Dermis microvascular lymphatic vessel endothelial cell (primary cell): ENCODE results near the gene POLD3. TPM values are rescaled to one million over a fixed set of nuclear protein-coding genes. Genes with fewer than 3 reads are reported as not detected.
"Not testable (repeated sequence)": the region's sequence is repeated elsewhere in the genome, so short reads cannot be mapped to it uniquely, and the experiment has no call there.

Experiments used
- DNase-seq, 2 donors: peaks; one replicate each; pipeline versions ENCODE4 v3.0.0 to v3.0.0-alpha.2; 2010; ENCODE audit warnings: low read depth in 2 of 2
- total RNA-seq: library from RNA; depleted of rRNA; stranded (reverse); fragments of >200 nt; gene quantifications from 2 replicates; pipeline ENCODE4 v1.2.1, GENCODE V29; 2014

POLD3 gene
- total RNA-seq, 1 donor from 2014 or later, result 9.1 TPM

DNA sequence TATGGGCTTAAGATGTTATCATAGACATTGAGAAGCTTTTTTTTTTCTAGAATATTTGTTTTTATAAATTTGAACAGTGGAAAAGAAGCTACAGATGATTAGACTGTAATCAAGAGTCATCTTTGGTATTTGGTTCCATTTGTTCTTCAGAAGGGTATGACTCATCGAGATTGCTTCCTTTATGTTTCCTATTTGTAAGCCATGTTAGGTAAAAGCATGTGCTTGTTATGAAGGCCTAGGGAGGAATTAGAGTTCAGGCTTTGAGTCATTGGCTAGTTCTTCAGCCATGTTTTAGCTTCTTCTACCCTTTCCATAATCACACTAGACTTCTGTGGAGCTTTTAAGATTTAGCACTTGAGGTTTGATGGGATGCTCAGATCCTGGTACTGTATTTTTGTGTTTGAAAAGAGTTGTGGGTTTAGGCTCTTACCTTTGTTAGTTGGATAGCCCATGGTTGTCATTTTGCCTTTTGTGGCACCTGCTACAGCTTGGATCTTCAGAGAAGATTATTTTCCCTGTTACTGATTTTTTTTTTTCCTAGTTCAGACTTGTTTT, 44.3 kb downstream of the POLD3 start:
- DNase-seq, result peak; percentile 18 to 87

DNA sequence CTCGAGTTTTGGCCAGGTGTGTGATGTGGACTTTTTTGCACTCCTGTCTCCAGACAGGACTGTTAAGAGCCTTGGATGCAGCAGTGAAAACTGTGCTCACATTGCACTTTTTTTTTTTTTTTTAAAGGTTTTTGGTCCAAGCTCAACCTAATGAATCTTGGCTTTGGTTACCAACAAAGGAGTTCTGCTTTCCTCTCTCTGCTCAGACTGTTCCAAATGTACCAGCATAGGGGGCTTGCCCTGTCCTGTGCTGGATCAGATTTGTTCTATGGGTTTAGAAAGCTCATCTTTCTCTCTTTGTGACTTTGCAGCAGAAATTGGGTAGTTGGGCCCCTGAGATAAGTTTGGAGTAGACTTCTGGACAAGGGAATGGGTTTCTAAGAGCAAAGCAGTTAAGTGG, 45.3 kb downstream of the POLD3 start:
- no peak for DNase-seq

DNA sequence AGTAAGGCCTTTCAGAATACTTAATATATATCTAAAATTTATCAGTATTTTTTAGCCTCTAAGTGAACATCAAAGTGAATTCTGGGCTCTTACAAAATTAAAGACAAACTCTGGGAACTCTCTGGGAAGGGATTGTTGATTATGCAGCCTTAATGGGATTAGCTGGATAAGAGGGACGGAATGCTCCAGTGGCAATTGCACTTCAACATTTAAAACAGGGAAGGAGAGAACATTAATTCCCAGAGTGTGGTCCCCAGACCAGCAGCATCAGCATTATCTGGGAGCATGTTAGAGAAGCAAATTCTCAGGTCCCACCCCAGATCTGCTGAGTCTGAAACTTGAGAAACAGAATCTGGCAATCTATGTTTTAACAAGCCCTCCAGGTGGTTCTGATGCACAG, 46.5 kb downstream of the POLD3 start:
- DNase-seq, result no peak

DNA sequence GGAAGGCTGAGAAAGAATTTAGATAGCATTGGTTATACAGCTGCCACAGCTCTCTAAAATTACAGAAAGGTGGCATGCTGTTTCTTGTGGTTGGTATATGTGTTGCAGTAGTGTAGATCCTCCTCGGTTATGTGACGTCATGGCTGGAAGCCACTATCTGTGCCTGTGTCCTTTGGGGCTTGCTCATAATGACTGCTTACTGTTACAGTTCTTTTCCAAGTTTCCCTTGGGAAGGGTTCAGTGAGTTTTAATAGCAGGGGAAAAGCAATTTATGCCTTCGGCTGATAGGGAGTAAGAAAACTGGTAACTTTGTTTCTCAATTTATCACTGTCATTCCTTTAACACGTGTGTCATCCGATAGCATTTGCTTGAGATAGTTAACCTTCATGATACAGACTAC, 47.2 kb downstream of the POLD3 start:
- DNase-seq, result no peak

DNA sequence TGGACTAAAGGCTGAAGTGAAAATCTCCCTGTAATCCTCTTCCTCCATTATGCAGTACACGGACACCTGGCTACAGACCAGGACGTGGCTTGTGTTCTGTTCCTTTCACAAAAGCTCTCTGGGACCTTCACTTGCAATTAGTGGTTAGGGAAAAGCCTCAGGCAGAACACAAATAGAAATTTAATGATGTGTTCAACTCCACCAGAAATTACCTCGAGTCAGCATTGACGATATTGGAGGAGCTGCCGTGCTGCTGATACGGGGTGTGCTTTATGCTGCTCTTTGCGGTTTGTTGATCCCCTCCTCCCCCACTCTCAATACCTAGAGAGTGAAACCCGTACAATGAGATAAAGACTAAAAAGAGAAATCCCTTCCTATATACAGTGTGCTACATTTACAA, 48.9 kb downstream of the POLD3 start:
- DNase-seq, result no peak

- no peak for DNase-seq
Observed at GRCh38 chr11:74641905-74642304, 49.5 kb downstream of the POLD3 start.

DNA sequence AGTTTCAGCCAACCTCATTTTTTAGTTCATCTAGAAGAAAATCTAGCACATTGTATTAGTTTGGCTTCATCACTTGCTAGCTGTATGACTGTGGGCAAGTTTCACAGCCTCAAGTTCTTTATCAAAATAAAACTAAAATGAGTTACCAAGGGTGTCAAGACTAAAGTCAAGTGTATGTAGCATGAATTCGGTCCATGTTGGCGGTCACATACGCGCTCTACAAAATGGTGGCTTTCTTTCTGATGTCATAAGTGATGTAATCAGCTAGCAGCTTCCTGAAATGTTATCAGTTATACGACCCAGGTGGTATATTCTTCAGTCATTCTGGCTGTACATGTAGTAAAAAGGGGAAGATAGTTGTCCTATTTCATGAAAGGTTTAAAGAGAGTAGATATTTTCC, 50.5 kb downstream of the POLD3 start:
- no peak for DNase-seq

GRCh38 chr11:74644081-74644480, 51.7 kb downstream of the POLD3 start:
- no peak for DNase-seq

DNA sequence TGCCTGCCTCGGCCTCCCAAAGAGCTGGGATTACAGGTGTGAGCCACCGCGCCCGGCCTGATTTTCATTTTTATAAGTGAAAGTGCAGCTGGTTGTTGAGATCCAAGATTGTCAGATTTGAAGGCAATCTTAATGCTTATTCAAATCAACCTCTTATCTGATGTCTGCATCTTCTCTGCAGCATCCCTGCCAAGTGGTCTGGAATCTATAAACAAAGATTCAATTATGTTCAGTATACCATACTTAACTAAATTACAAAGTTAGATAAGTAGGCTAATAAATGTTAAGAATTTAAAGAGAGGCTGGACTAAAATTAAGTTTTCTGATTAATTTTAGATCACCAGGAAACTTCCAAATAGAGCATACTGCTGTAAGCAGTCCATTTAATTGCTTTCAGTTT, 53.8 kb downstream of the POLD3 start:
- no peak for DNase-seq

DNA sequence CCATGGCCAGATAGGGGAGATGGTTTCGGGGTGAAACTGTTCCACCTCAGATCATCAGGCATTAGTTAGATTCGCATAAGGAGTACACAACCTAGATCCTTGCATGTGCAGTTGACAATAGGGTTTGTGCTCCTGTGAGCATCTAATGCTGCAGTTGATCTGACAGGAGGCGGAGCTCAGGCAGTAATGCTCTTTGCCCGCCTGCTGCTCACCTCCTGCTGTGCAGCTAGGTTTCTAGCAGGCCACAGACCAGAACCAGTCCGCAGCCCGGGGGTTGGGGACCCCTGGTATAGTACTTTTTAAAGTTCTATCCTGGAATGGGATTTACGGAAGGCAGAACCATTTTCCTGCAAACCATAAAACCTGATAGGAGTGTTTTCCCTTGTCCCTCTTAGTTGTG, 54.6 kb downstream of the POLD3 start:
- no peak for DNase-seq

DNA sequence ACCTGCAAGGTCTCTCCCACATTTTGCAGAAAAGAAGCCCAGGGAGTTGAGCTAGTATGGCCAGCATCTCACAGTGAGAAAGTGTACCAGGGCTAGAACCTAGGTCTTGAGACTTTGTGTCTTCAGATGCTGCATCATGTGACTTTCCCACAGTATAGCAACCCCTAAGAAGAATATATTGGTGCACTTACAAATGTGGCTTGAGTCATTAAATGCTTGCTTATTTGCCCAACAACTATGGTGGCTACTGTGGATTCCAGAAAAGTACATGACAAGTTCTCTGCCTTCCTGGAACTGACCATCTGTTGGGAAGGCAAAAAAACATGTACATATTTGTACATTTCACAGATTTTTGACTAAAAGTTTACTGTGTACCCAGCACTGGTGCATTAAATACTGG, 55.0 kb downstream of the POLD3 start:
- DNase-seq, result no peak

DNA sequence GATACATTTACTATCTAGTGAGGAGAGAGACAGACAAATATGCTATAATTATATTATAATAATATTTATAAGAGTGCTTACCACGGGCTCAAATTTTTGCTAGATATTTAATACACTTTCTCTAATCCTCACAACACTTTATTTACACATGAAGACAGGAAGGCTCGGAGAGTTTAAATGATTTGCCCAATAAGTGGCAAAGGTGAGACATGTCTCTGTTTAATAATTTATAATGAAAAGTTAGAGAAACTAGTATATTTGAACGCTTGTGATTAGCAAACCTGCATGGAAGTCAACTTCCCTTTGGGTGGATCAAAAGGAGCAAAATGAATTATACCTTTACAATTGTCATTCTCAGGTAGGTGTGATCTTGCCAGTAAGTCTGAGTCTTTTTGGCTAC, 55.4 kb downstream of the POLD3 start:
- DNase-seq, result no peak

DNA sequence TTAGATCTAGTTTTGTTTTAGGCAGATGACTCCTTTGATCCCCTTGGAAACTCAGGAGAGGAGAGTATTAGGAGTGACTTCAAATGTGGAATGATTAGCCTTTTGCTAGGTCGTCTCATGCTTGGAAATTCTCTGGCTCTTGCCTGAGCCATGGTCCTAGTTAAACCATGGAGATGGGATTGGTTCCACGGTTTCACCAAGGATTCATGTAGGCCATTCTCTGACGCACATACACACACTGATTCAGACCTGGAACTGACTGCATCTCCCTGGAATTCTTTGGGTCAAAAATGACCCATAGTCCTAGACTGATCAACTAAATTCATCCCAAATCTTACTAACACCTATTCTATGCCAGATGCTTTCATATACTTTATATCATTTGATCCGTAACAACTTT, 56.5 kb downstream of the POLD3 start:
- DNase-seq, result no peak

DNA sequence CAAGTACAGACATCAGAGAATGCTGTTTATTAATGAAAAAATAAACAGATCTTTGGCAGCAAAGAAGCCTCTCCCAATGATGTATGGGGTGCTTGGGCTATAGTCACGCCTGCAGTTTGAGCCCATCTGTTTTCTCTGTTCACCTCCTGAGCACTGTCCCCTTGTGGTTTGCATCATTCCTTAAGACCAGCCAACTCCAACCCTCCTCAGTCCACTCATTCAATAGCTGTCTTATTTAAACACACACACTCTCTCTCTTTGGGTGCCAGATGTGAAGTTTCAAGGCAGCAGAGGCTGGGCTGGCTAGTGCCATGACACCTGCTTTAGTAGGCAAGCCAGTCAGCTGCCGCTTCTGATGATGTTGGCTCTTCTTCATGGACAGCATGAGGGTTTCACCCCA, 58.1 kb downstream of the POLD3 start:
- no peak for DNase-seq

GRCh38 chr11:74654976-74655375, 62.6 kb downstream of the POLD3 start:
- no peak for DNase-seq

DNA sequence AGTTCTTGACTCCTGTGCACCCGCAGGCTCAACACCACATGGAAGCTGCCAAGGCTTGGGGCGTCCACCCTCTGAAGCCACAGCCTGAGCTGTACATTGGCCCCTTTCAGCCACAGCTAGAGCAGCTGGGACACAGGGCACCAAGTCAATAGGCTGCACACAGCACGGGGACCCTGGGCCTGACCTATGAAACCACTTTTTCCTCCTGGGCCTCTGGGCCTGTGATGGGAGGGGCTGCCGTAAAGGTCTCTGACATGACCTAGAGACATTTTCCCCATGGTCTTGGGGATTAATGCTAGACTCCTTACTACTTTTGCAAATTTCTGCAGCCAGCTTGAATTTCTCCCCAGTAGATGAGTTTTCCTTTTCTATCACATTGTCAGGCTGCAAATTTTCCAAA, 66.7 kb downstream of the POLD3 start:
- not testable (repeated sequence) for DNase-seq

GRCh38 chr11:74662487-74663103, 70.2 kb downstream of the POLD3 start:
- no peak for DNase-seq

DNA sequence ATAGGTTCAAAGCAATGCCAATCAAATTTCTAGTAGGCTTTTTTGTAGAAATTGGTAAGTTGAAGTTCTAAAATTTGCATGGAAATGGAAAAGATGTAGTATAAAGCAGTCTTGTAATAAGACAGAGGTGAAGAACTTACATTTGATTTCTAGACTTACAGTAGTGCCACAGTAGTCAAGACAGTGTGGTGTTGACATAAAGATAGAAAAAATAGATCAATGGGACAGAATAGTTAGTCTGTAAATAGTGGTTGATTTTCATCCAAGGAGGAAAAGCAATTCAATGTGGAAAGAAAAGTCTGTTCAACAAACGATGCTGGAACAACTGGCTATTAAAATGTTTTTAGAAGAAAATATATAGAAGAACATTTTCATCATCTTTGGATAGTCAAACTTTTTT, 70.9 kb downstream of the POLD3 start:
- no peak for DNase-seq

DNA sequence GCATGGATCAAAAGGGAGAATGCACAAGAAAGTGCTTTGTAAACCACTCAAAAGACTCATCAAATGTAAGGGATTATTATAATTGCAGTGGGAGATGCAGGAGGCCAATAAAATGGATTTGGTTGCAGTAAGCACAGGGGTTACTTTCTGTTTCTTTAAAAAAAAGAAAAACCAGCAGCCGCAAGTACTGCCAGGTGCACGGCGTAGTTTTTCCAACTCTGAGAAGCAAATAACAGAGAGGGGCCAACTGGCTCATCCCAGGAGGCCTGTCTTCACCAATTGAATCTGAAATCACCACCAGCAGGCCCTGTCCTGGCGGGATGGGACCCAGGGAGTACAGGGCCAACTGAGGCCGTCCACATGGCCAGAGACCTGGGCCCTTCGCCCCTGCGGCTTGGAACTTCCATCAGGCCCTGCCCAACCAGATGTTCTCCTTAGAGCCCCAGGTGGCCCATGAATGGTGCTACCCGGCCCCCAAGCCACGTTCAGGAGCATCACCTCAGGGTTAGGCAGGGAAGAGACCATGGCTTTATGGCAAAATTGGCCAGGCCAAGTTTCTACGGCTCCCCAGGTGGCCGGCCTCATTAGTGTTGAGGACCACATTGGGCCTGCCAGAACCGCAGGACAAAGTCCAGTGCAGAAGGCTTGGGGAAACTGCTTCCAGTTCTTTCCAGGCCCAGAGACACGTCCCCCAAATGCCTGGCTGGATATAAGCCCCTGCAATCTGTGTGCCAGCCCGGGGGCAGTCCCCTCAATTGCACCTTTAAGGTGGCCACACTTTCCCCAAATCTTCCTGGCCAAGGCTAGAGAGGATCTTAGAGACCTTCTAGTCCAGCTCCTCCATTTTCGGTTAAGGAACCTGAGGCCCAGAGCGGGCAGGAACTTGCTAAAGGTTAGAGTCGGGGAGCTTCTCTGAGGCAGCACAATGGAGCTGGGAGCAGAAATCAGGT, 77.1 kb downstream of the POLD3 start:
- DNase-seq, result no peak

- no peak for DNase-seq
Observed at GRCh38 chr11:74670171-74670570, 77.8 kb downstream of the POLD3 start.

- DNase-seq, result no peak
Observed at GRCh38 chr11:74671520-74672196, 79.3 kb downstream of the POLD3 start.

- no peak for DNase-seq
Observed at GRCh38 chr11:74672332-74672955, 80.1 kb downstream of the POLD3 start.
